GM18517 (cell line): ENCODE measurements around the gene CERK.
"Not testable (repeated sequence)": the region's sequence is repeated elsewhere in the genome, so short reads cannot be mapped to it uniquely, and the experiment has no call there.

ENCODE experiments used
- ATAC-seq: cut with Tn5 transposase; IDR thresholded peaks from one replicate; pipeline ENCODE4 v1.9.1; 2021; ENCODE audit warnings: mild to moderate bottlenecking, moderate library complexity; ENCODE audit not compliant: unreplicated experiment

CERK gene

DNA sequence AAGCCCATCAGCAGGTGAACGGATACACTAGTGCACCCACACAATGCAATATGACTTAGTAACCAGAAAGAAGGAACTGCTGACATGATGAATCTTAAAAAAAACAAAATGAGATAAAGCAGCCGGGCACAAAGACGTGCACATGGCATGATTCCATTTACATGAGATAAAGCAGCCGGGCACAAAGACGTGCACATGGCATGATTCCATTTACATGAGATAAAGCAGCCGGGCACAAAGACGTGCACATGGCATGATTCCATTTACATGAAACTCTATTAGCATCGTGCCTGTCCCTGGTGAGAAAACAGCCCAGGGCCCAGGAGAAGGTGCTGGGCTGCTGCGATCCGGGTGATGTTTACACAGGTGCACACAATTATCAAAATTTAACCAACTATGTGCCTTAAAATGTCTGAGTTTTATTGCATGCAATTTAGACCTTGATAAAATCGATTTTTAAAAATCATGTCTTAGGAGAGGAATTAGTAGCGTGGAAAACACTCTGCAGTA is 3.8 kb downstream of the CERK start:
- not testable (repeated sequence) for ATAC-seq

DNA sequence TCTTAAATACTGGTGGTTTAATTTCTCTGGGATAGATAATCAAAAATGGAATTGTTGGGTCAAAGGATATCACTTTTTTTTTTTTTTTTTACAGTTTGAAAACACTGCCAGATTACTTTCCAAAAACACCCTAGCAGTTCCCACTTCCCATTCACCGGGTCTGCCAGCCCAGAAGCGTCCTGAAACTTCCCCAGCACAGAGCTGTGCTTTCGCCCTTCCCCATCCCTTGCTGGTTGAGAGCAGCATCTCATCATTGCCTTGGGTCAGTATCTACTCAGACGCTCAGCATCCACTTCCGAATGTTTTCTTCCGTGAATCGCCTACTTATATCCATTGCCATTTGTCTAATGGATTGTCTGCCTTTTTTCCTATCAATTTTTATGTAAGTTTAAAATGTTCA is 5.5 kb downstream of the CERK start:
- no peak for ATAC-seq

DNA sequence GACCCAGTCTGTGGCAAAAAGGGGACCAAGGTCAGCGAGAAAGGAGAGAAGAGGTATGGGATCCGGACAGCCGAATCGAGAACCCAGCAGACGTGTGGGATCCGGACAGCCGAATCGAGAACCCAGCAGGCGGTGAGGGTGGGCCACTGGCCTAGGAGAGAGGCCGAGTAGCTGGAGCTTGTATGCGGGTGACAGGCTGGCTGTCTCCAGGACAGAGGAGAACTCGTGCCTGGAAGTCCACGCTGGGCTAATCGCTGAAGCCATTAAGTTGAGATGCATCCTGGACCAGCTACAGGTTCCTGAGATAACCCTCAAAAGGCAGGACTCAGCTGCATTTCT is 6.0 kb downstream of the CERK start:
- ATAC-seq = no peak

DNA sequence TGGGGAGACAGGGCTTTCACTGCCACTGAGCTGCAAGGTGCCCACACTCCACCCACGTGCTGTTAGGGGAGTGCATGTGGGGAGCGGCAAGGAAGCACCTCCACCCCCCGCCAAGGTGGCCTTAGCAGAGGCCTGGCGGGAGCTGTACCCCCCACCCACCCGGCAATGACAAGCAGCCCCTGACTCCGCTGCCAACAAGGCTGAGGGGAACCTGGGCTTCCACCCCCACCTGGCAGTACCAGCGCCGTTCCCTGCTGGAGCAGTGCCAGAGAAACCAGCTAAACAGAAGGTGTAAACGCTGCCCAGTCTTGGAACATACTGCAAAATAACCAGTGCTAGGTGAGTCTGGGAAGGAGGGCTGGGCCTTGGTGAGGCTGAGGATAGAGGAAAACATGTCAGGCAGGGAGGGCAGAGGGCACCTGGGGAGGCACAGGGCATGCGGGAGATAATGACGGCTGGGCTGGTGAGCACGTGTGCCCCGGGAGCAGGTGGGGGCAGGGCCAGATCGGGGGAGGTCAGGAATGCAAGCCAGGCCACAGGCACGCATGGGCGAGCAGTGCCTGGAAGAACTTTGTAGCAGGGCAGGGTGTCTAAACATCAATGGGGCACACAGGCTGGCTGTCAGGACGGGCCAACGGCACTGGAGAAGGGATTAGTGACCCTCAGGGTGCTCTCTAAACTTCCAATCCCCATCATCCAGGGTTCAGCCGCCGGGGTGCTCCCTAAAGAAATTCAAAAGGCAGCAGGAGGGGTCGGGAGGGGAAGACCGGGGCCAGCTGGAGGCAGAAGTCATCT is 6.6 kb downstream of the CERK start:
- no peak for ATAC-seq

DNA sequence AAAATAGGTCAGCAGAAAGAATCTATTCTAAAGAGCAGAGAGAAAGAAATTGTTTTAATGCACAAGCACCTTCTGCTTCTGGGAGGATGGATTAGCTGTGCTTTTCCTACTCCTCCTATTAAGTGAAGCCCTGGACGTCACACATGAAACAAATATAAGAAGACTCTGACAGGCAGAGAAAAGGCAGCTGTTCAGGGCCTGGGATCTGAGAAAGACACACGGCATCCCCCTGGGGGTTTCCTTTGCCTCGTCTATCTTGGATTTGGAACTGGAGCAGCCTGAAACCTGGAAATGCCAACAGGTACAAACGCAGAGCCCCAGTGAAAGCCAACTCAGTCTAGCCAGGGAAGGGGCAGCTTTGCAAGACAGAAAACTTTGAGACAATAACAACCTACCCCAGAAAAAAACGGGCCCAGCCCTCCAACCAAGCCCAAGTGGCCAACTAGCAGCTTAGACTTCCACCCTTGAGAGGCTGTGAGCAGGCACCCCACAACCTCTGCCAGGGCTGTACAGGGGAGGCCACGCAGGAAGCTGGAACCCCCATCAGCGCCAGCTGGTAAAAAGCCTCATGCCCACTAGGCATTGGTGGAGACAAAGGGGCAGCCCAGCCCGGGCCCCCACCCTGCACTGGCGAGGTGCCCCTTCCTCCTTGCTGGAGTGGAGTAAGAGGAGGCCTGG is 7.3 kb downstream of the CERK start:
- ATAC-seq = no peak

DNA sequence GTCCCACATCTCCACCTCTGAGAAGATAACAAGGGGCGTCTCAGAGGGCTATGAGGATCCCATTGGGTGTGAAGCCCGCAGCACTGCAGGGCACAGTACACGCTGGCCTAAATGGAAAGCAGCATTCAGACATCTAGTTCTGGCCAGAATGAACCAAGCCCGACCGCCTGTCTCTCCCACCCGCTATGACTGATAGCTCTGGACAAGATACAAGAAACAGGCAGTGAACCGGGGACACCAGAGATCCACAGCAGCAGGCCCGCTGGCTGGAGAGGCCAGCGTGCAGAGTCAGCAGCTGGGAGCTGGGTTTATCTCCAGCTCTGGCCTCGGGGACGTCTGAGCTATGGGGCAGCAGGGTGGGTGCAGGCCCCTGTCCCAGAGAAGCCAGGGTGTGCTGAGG is 9.6 kb downstream of the CERK start:
- ATAC-seq = no peak

DNA sequence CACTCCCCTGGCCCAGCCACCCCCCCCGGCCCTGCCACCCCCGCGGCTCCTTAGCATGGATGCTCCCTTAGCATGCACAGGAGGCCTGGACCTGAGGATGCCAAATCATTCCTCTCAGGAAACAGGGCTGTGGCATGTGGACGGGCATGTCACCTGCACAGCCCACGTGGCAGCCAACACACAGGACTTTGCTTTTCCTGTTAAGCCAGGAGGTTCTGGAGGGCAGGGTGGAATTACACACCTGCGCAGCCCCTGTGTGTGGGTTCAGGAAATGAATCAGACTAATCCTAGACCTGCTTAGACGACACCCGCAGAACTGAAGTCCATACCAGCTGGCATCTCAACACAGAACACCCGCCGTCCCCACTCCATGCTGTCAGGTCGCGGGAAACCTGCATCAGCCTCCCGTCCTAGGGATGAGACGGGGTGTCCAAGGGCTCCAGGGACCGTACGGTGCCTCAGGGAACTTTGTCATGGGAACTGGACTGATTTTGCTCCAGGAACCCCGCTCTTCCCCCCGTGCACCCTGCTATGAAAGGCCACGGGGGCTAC is 10.2 kb downstream of the CERK start:
- no peak for ATAC-seq

DNA sequence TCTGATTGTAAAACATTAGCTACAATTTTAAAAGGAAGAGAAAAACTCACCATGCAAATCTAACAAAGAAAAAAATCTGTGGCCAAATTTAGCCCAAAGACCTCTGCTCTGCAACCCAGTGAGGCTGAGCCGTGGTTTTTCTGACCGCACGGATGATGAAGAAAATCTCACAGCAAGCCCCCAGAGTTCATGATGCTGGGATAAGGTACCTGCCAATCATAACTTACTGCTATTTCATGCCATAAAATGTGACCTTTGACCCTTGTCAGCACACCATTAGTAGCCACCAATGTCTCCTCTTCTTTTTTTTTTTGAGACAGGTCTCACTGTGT is 11.1 kb downstream of the CERK start:
- ATAC-seq = no peak

DNA sequence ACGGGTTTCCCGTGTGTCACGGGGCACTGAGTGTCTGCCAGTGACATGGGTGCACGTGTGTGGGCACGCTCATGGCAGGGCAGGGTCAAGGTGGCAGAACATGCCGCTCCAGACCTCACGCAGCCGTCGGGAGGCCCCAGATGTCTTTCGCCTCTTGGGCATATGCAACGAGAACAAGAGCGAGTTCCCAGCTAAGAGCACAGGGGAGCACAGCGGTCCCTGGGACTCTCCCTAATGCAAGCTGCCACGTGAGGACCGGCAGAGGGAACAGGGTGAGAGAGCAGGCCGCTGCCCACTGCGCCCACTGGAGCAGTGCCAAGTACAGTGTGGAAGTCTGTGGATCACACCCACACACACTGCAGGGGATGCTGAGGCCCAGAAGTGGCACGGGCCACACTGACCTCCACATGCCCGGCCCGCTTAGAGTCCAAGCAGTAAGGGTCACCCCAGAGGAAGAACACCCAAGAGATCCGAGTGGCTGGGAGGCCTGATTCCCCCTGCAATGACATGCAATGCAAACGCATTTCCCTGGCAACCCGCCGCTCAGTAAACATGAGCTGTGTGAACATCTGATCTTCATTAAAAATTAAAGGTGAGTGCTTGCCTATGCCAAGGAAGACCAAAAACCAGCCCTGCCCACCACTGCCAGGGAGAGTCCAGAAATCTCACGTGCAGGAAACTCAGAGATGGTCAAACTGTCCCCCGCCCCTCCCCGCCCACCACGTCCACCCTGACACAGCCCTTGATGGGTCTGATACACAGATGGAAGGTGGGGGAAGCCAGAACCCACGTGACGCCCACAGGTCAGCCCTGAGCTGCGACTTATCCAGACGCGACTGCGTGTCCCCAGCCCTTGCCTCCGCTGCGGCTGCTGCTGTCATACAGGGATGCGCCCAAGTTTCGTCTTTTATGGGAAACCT is 11.7 kb downstream of the CERK start:
- no peak for ATAC-seq

DNA sequence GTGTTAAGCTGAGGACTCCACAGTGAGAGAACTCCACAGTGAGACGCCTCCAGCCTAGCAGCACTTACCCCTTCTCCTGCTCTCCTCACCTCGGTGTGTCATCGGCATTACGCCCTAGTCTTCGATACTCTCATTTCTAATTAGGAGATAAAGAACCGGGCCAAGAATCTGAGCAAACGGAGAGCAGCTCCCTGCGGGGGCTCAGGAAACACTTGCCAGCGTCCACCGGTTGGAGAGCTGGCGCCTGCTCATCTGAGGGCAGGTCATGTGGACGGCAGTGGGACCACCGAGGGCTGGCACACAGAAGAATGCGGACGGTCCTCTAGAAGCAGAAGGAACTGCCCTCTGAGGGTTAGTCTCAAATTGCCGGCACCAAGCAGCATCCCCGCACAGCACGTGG is 13.0 kb downstream of the CERK start:
- ATAC-seq = no peak

DNA sequence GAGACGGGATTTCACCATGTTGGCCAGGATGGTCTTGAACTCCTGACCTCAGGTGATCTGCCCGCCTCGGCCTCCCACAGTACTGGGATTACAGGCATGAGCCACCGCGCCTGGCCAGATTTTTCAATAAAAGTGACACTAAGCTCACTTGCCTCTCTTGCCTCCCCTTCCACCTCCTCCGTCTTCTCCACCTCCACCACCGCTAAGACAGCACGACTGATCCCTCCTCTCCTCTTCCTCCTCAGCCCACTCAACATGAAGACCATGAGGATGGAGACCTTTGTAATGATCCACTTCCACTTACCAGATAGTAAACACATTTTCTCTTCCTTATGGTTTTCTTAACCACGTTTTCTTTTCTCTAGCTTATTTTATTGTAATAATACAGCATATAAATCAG is 14.2 kb downstream of the CERK start:
- no peak for ATAC-seq

DNA sequence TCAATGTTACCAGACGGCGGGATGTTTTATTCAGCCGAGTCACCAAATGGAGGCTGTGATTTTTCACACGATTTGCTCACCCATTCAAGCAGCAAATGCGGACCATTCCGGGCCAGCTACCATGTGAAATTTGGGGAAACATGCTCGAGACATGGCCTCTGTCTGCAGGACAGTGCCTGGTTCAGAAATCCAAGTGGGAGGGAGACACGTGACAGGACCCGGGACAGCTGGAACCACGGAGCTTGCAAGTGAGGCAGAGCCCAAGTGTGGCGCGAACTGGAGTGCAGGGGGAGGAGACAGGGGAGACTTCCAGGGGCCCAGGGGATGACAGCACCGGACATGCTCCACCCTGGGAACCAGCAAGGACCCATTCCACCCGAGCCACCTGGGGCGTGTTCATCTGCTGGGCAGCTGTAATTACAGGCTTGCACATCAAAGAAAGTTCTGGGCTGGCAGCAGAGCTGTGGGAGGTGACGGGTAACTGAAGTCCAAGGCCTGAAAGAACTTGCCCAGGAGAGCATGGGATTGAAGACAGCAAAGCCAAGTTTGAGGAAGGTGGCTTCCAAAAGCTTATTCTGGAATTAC is 16.5 kb downstream of the CERK start:
- ATAC-seq = no peak

DNA sequence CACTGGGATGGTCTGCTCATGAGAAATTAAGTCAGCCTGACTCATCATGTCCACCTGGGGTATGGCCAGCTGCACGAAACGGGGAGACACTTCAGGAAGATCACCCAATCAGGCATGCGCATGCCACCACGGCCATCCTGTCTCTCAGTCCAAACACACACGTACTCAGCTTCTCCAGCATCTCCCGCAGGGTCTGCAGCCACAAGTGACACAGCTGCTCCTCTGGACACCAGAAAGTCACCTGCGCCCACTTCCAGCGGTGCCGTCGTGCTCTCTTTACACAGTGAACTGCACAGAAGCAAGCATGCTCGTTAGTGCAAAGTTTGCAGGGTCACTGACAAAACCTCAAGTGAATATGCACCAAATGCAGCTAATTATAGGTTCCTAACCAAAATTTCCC is 18.1 kb downstream of the CERK start:
- no peak for ATAC-seq

DNA sequence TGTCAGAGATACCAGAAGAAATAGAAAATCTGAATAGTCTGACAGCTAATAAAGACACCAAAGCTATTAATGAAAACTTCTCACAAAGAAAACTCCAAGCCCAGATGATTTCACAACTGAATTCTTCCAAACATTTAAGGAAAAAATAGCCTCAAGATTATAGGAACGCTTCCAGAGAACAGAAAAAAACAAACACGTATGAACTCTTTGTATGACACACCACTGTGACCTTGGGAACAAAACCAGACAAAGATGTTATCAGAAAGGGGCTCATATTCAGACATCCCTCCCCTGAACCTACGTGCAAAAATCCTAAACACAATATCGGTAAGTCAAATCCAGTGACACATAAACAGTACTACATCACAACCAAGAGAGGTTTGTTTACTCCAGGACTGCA is 23.5 kb downstream of the CERK start:
- no peak for ATAC-seq

DNA sequence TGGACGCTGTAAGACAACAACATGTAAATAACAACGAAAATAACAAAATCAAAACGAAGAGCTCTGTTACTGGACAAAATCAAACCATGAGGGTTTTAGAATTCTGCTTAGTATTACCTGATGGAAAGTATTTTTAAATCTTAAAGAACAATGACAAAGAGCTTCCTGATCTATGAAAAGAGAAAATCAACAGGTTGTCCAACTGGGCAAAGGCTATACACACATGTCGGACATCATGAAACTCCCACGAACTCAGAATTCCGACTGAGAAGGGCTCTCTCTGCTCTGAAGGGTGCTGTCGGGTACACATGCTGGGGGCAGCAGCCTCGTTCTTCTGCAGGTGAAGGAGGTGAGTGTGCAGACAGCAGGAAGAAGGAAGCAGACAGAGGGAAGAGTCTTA is 25.8 kb downstream of the CERK start:
- ATAC-seq = no peak

DNA sequence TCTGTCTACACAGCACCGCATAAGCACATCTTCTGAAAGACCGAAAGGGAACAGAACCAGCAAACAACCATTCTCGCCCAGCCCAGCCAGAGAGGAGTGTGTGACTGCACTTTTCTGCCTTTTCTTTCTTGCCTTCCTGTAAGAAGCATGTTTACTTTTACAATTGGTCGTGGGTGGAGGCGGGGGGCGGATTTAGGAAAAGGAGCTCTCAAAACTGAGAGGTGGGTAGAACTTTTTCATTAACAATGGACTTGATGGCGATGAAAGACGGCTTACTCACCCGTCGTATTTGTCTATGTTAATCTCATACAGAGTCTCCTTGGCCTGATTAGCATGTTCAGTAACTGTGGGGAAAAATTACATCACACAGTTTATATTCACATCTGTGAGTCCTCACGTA is 27.2 kb downstream of the CERK start:
- no peak for ATAC-seq

DNA sequence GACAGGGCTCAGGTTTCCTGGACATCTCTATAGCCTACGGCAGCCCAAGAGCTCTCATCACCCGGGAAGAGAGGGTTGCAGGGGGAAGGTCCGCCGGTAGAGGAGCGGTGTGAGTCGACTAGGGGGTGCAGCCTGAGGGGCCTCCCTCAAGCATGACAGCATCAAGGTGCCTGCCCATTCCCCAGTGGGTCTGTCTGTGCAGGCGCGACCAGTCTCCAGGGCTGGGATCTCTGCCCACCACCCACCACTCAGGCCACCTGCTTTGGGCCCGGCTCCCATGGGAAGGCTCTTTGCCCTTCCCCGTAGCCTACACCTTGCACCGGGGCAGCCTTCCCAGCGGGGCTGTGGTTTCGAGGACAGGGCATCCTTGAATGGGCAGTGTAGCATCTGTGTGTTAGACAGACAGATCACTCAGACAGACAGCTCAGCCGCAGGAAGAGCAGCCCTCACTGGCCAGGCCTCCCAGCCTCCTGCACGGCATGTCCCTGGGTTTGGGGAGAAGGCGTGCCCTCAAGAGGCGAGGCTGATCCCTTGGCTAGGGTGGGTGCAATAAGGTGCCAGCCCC is 29.2 kb downstream of the CERK start:
- no peak for ATAC-seq

DNA sequence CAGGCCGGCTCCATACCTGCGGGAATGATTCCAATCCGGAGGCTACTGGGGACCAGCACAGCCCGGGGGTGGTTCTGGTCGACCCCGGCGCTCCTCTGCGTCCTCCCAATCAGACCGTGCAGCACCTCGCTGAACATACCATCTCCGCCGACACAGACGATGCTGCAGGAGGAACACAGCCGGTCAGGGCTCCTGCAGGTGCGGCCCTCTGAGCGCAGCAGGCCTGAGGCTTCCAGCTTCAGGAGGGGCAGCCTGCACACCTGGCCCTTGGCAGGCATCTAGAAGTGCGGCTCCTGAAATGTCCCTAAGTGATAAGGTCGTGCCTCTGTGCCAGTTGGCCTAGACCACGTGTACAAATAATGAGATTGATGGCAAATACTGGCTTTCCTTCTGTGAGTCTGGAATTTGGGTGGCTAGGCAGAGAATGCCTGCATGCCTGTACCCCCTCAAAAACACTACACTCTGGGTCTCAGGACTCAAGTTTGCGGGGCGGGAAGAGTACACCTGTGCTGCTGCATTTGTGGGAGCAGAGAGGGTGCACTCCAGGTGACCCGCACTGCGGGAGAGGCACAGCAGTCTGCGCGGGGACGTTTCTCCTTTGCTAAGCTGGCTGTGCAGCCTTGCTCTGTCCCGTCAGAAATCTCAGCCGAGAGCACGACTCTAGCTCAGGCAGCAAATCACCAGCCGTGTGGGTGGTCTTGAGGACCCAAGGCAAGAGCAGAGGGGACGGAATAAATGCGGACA is 30.1 kb downstream of the CERK start:
- ATAC-seq = no peak

DNA sequence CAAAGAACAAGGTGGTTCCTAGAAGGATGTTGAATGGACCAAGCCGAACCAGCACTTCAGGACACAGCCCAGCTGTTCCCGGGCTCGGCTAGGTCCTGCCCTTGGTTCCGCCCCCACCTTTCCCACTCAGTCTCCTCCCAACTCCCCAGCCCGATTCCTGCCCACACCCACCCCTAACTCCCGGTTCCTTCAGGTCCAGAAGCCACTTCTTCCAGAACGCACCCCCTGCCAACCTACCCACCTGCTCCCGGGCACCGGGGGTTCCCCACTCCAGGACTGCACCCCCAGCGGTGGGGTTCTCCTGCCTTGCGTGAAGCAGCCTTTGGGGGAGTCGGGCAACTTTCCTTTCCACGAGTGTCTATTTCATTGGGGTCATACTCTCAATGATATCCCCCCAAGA is 30.7 kb downstream of the CERK start:
- no peak for ATAC-seq

DNA sequence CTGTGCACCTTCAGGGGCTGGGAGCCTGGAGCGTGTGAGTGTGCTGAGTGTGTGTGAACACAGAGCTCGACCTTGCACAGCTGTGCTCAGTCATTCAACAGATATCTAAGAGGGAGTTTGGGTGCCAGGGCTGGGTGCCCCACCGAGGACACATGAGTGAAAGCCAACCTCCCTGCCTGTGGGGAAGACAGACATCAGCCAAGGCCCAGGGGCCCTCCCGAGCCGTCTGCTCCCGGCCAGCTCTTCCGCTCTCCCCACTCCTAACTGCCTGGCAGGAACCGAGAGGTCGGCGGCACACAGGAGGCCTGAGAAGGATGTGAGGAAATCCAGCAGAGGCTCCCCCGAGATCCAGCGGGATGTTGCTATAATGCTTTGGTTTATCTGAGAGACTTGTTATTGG is 32.0 kb downstream of the CERK start:
- no peak for ATAC-seq
